Left kidney (tissue), 2 donors: ENCODE results near the gene SLIT1. TPM values are rescaled to one million over a fixed set of nuclear protein-coding genes. Genes with fewer than 3 reads are reported as not detected.
"Not testable (repeated sequence)": the region's sequence is repeated elsewhere in the genome, so short reads cannot be mapped to it uniquely, and the experiment has no call there.

Experiments
- DNase-seq: peaks from one replicate; pipeline ENCODE4 v3.0.0-alpha.2; 2013
- polyA plus RNA-seq: library from polyadenylated mRNA; unstranded; fragments of 120-200 nt; gene quantifications from one replicate; pipeline ENCODE4 v1.2.1, GENCODE V29; 2013; ENCODE audit not compliant: insufficient read length

The SLIT1 gene
- polyA plus RNA-seq, 1 donor, result 9.7 TPM

DNA sequence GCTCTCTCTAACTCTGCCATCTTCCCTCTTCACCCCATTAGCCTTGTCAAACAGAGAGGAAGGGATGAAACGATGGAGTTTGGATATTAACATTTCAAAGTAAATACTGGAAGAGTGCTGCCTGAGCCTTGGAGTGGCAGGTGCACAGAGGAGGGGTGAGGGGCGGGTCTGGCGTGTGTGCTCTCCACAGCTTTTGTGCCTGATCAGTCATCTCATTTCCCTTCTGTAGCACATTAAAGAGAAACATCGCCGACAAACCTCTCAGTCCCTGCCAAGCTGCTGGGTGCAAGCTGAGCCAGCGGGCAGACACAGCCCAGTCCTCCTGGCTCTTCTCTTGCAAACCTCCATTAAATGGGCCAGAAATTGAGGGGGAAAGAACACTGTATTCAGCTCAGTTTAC is 76.2 kb downstream of the SLIT1 start:
- DNase-seq, result no peak

DNA sequence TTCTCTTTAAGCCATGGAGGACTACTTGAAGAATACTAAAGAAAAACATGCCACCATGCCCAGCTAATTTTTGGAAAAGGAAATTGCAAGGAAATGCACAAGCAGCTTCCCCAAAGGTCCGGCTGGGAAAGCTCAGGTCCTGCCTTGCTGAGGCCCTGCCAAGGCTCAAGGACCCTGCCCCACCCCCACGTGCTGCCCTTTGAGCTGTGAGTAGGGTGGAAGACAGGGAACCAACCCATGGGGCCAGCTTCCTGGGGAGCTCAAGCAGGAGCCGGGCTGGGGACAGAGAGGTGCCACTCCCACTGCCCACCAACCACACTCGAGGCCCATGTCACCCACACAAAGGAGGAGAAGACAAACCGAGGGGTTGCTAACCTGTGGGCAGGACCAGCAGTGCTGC is 78.2 kb downstream of the SLIT1 start:
- DNase-seq, result no peak

DNA sequence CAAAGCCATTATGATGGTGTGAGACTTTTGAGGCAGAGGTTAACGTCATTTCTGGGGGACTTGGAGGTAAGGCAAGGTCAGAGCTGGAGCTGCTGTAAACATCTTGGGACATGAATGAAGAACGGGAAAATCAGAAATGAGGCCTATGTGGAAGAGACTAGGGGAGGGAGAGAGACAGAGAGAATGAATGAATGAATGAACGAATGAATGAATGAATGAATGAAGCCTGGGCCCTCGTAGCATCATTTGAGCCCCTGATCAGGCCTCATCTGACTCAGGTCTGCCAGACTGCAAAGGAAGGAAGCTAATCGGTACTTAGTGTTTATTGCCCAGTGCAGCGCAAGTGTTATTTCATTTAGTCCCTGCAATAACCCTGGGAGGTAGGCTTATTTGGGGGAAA is 79.6 kb downstream of the SLIT1 start:
- no peak for DNase-seq

DNA sequence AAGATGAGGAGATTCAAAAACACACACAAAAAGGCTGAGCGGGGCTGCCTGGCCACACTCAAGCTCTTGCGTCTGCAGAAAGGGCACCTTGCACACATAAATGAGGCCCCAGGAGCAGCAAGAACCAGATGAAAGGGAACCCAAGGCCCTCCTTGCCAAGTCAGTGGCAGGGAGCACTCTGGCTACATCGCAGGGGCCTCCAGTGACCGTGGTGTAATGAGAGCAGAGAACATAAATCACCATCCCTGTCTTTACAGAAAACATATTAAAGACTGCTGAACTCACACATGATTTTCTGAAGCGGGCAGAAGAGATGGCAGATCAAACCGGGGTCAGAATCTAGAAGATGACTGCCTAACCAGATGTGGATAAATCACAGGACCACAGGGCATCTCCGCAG is 80.5 kb downstream of the SLIT1 start:
- DNase-seq, result no peak

DNA sequence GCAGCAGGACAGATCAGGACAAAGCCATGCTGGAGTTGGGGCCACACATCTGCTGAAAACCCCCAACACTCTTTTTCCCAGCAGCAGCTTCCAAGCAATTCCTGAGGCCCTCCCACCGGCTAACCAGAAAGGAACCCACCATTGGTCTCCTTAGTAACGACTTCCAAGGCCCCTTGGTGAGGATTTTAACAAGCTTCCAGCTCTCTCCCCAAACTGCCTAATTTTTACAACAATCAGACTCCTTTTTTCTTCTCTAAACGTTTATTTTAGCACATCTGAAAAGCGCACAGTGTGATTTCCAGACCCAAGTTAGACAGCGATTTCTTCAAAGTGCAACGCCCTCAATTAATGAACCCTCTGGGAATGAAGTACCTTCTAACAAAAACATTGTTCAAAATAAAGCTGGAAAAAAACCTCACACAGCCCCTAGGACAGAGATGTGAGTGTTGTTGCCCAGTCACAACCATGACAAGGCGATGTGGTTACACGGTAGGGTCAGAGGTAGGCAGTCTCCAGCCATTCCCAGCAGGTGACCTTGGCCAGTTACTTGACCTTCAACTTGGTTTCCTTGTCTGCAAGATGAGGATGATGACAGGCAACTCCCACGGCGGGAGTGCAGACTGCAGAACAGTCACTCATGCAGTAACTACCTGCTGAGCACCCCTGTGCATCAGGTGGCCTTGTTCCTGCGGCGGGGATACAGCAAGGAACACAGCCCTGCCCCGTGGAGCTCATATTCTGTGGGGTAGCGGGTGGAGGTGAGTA is 82.3 kb downstream of the SLIT1 start:
- DNase-seq, result no peak

DNA sequence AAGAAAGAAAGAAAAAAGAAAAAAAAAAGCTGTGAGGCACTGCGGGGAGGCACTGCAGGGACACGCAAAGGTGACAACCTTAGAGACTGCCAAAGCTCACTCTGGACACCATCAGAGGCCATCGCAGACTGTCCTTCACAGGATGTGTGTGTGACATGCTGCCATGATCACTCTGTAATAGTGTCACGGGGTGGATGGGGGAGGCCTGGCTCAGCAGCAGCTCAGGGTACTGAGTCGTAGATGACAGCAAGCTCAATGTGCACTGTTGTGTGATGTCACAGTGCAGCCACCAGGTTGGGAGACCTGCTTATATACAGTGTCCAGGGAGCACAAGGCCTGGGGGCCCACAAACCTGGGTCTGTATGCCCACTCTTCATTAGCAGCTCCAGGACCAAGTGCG is 83.3 kb downstream of the SLIT1 start:
- no peak for DNase-seq

DNA sequence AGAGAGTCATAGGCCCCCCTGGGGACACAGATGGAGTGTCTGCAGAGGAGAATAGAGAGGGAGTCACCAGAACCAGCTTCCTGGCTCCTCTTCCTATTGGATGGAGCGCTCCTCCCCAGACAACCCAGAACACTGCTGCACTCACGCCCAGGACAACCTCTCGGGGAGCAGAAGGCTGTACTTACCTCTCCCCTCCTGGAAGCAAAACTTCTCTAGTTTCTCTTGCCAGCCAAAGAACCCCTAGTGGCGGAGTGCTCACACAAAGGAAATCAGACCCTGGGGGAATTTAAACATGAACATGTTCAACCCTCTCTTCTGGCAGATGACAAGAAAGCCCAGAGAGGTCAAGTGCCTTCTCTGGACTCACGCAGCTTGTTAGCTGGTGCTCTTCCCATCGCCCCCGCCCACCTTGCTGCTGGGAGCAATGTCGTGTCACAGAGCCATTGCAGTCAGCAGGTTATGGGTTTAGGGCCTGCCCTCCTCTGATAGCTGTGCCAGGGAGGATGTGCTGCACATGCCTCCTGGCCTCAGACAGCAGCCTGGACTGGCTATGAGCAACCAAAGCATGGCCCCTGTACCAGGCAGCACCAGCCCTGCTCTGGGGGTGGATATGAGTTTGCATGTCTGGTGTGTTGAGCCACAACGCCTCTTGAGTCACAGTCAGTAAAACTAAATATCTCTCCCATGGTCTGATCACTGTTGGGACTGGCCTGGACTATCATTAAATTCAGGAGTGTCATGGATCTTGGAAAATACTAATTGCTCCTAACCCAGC is 84.4 kb downstream of the SLIT1 start:
- DNase-seq, result no peak

DNA sequence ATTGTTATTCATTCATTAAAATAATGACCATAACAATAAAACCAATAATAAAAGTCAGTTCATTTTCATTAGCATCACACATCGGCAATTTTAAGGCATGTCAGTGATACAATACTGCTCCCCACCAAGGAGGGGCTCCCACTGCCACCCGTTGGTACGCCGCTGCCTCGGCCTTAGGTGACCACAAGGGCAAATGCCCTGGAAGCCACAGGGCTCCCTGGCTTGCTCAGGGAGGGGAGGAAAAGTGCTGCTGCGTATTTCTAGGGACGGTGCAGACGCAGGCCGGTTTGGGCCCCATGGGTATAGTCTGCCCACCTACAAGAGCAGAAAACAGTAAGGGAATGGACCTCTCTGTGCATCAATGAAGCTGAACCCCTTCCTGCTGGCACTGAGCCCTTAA is 85.1 kb downstream of the SLIT1 start:
- DNase-seq, result no peak

DNA sequence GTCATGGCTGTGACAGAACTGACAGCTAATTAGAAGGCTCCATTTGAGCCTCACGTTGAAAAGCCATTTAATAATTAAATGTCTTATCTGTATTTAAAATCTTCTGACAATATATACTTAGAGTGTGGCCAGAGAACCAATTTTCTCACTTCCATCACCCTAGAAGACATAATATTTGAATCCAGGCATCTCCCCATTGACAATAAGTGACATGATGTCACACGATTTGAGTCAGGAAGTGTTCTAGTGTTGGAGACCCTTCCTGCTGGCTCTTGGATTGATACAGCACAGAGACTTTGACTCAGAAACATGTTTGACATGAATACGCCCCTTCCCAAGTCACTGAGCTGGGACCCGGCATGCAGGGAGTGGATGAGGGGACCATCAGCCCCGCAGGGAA is 85.9 kb downstream of the SLIT1 start:
- DNase-seq, result no peak

DNA sequence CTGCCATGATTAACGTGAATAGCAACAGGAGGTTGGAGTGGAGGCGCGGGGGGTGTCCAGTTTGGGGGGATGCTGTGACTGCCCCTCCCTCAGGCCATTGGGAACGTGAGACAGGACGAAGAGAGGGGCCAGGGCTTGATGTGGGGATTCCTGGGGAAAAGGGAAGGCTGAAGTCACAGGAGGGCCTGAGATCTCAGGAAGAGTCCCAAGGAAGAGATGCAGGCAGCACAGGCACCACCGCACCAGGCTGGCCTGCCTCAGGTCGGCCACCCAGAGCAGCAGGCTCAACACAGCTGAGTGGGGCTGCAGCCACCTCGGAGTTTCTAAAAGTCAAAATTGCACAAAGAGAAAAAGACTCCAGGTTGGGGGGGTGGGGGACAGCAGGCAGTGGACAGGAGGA is 86.7 kb downstream of the SLIT1 start:
- no peak for DNase-seq

DNA sequence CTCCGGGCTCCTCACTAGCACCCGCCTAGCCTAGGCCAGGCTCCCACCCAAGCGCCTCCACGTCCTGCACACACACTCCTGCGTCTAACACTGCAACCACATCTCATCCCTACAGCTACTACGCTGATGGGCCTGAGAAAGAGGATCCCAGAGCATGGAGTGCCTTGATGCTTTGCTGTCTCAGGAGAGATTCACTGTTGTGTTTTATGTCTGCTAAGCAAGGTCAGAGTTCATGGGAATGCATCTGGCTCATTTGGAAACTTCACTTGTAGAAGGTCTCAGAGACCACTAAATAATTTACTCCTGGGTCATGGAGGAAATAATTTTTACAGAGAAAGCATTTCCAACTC is 88.7 kb downstream of the SLIT1 start:
- peak; percentile 61 for DNase-seq

DNA sequence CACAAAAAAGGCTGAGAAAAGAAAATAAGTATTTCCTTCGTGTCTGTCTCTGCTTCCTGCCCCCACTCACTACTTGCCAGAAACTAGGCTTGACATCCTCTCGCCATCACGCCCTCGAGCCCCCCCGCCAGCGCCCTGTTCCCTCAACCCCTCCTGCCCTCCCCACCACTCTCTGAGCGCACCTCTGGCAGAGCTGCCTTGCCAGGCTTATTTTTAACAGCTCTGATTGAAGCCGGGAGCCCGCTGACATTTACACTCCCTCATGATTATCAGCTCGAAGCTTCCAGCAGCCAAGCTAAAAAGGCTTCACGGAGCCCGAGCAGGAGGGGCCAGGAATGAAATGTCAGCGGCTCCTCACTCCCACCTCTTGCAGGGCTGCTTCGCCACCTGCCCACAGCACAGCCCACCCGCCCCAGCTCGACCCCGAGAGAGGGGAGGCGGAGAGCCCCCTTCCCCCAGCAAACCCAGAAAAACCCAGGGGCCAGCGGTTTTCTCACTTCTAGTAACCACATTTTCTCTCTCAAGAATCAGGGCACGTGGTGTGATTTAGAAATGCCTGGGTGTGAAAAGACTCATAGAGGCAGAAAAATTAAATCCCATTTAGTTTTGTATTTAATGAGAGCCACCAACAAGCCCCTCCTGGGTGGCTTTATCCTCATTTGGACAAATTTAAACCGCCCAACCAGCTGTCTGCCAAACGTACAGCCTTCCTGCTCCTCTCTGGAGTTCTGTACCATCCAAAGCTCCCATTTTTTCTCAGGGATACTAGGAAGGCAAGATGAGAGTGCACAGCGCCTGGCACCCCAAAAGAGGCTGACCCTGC is 89.3 kb downstream of the SLIT1 start:
- peak; percentile 52 for DNase-seq

DNA sequence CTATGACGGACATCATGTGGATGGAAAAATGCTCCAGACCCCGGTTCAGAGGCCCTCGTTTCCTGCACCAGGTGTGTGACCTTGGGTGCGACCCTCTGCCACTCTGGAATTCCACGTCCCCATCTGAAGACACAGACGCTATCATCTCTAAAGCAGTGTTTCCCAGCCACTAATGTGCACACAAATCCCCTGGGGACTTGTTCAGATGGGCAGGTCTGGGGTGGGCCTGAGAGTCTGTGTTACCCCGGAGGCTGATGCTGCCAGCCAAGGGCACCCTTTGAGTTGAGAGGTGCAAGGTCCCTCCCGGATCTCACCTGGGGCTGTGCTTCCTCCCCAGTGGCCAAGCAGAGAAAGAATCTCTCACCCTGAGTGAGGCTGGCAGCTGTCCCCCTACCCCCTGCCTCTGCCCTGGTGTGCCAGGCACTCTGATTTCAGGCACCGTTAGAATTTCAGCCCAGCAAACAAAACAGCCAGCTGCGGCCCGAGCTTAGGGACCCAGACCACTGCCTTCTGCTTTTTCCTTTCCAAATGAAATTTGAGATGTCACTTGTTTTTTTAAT is 90.0 kb downstream of the SLIT1 start:
- DNase-seq, result no peak

DNA sequence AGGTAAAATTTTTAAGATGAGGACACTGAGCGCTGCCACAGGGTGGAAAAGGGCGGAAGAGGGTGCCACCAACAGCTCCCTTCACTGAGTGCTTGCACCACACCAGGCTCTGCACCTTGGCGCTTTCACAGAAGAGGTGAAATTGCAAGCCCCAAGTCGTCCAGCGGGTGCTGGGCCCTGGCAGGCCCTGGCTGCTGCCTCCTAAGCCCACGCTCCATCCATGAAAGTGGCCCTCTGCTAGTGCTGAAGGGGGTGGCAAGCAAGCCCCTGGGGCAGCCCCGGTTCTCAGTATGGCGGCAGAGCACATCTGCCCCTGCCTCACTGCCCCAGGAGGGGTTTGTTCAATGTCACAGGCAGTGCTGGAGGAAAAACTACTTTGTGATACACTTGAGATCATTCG is 95.1 kb downstream of the SLIT1 start:
- no peak for DNase-seq

DNA sequence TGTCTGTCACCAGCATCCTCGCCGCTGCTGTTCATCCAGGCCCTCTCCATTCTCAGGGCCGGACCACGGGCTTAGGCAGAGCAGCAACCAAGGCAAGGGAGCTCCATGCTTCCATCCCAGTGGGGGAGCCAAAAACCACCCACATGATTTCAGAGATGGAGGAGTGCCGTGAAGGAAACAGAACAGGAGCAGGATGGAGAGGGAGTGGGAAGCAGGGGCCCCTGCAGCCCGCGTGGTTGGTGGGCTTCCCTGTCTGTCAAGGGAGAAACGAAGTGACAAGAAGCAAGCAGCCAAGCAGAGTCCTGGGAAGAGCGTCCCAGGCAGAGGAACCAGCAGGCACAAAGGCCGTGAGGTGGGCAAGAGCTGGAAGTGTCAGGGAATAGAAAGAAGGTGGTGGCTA is 95.7 kb downstream of the SLIT1 start:
- DNase-seq, result no peak

DNA sequence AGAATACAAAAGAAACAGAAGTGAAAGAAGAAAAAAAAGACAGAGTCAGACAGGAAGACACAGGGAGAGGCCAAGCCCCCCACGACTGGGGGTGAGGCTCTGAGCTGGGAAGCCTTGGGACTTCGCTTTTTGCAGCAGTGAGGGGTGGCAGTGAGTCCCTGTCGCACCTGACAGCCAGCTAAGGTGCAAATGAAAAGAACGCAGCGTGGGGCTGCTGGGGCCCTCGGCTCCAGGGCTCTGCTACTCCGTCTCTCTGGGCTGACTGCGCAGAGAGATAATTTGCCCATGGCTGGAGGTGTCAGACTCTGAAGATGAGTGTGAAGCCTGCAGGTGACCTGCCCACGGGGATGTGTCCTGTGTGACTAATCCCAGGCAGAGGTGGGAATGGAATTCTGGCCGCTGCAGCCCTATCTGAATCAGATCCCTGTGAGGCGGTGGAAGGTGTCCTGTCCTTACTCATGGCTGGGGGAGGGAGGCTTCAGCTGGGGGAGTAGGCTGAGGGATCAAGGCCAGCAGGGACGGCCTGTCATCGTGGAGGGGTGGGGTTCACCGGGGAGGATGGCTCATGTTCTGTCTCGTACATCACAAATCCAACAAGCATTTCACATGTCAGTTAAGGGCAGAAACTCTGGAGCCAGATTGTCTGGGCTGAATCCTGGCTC is 96.4 kb downstream of the SLIT1 start:
- DNase-seq, result no peak

DNA sequence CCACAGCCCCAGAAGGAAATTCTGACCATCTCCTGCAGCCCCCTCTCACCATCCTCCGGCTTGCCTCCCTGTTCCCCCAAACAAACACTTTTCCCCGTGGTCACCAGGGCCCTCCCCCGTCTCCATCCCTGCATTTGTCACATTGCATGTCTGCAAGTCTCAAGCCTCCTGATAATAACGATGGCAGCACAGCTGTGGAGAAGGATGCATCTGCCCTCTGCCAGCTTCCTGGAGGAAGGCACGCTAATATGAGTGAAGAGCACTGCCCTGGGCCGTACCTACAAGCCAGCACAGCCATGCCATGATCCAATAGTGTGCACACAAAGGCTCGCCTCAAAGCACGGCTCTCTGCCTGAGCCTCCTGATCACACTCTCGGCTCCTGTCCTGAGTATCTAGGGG is 98.5 kb downstream of the SLIT1 start:
- DNase-seq, result no peak

DNA sequence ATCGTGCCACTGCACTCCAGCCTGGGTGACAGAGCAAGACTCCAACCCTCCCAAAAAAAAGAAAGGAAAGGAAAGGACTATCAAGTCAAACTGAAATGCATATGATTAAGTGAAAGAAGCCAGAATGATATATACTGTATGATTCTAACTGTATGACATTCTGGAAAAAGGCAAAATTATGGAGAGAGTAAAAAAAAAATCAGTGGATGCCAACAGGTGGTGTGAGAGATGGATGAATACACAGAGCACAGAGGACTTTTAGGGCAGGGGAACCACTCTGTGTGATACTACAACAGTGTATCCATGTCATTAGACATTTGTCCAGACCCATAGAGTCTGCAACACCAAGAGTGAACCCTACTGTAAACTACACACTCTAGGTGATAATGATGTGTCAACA is 99.2 kb downstream of the SLIT1 start:
- no peak for DNase-seq

DNA sequence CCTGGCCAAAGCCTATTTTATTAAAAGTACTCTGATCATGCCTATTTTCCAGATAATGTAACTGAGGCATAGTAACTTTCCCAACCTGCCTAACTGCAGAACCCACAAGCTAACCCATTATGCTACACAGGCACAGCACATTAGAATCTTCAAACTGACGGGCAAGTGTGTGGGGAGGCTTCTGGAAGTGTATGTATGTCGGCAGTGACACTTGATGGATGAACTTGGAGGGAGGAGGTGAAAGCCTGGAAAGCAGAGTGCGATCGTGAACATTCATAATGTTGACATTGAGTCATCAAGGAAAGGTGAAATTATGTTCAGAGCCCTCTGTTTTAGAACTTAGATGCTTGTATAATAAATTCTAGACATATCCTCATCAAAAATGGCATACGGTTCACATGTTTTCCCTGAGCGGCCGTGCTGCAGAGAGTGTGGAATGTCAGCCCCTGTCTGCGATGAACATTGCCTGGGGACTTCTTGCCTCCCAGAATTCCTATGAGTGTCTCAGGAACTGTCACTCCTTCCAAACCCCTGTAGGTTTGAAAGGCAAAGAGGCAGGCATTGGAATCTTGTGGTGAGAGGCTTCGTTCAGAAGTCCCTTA is 102.4 kb downstream of the SLIT1 start:
- DNase-seq, result no peak

DNA sequence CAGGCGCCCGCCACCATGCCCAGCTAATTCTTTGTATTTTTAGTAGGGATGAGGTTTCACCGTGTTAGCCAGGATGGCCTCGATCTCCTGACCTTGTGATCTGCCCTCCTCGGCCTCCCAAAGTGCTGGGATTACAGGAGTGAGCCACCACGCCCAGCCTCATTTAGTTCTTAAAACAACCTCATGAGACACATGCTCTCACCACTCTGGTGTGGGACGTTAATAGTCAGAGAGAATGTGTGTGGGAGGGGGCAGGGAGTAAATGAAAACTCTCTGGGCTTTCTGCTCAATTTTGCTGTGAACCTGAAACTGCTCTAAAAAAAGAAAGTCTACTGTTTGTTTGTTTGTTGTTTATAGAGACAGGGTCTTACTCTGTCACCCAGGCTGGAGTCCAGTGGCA is 103.2 kb downstream of the SLIT1 start:
- DNase-seq, result not testable (repeated sequence)

DNA sequence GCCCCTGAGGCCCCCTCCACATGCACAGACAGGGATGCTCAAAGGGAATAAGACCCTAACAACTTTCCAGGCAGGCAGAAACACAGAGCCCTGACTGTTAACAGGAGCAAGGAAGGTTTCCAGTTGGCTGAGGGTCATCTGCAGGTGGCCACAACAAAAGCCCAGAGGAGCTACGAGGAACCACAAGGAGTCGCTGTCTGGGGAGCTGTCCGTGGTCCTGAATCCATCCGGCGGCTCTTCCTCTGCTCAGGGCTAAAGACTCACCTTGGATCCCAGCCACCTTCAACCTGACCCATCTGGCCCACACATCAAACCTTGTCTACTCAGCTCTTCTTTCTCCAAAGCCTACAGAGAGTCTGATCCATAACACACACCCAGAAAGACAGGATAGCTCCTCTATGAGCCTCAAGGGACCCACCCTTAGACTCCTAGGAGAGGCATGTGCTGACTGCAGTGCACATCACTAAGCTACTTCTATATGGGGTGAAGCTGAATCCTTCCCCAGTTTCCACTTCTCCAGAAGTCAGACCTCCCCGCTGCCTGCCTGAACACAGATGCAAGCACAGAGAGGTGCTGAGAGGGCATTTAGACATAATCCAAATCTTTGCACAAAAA is 104.0 kb downstream of the SLIT1 start:
- peak; percentile 72 for DNase-seq
